Activated CD4-positive, alpha-beta T cell treated with anti-CD3 and anti-CD28 coated beads for 48 hours (primary cell): ENCODE measurements around the gene MLPH.

Source experiments
- DNase-seq: peaks from one replicate; pipeline ENCODE4 v3.0.0-alpha.2; 2020

The MLPH gene

DNA sequence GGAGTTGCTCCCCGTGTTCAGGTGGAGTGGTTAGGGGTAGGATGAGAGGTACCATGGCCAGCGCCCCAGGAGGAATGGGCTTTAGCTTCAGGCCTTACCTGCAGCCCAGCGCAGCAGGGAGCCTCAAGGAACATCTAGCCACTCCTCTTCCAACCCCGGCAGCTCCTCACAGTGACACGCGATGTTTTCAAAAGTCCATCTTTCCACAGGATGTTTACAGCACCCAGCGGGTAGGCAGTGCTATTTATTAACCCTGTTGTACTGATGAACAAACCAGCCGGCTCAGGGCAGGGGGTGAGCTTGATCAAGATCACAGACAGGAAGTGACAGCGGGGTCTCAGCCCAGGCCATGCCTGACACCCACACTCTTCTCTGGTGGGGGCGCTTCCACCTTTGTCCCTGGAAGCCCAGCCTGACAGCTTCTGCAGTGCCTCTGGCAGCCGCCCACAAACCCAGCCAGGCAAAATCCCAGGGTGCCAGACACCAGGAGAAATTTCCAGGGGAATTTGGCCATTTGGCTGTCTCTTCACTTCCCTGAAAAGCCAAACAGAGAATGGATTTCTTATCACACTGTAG lies 60.9 kb downstream of the MLPH start:
- no peak for DNase-seq

DNA sequence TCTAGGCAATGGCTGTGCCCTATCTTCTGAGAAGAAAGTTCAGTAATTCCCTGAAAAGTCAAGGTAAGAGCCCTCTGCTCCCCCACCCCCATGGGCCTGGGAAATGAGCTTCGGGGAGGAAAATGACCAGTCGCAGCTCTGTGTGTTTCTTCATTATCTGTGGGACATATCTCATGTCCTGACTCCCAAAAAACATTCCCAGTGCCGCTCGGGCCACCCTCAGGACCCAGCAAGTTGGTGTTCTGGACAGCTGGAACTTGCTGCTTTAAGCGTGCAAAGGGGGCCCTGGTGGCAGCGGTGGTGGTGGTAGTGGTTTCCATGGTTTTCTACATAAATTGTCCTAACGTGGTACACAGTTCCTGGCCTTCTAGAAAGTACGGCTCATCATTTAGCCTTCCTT lies 62.2 kb downstream of the MLPH start:
- DNase-seq, result no peak

DNA sequence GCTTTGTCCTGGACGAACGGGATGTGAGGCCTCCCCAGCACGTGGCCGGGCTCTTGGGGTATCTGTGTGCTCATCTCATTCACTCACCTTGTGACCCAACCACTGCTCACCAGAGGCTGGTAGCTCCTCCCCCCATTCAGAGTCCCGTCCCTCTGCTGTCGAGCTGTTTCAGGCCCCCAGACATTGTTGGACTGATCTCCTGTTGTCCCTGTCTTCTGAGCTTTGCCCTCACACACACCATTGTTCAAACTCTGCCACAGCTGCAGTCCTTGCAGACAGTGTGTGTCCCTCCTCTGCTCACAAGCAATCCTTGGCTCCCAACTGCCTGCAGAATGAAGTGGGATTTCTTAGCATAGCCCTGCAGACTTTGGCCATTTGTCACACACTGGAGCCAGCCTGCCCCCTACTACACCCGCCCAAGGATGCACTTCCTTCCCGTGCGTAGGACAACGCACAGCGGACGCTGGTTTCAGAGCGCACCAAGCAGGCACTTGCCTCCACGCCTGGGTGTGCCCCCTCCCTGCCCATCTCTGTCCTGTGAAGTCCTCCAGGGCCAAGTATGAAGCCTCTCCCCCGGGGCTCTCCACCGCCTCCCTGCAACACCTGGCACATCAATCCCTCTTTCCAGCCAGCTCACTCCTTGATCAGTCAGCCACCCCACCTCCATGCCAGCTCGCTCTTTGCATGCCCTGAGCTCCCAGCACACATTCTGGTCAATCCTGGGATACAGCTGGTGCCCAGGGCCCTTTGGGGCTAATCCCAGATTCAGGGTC lies 62.8 kb downstream of the MLPH start:
- DNase-seq, result no peak

DNA sequence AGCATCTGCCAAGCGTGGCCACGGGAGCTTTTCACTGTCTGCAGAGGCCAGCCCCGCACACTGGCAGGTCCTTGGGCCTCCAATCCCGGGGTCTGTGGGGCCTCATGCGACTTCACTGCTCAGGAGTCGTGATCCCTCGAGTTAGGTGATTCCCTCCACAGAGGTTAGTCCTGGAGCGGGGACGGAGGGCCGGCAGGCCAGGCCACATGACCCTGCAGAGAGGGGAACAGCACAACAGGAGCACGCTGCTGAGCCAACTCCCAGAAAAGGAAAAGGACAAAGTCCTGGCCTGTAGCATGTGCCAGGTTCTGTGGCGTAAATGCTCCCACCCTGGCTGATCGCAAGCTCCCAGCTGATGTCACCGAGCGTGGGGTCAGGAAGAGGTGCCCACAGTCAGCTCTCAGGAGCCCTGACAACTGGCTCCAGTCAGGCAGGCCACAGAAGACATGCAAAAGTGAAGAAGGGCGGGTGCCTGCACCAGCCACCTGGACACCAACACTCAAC lies 64.1 kb downstream of the MLPH start:
- no peak for DNase-seq

DNA sequence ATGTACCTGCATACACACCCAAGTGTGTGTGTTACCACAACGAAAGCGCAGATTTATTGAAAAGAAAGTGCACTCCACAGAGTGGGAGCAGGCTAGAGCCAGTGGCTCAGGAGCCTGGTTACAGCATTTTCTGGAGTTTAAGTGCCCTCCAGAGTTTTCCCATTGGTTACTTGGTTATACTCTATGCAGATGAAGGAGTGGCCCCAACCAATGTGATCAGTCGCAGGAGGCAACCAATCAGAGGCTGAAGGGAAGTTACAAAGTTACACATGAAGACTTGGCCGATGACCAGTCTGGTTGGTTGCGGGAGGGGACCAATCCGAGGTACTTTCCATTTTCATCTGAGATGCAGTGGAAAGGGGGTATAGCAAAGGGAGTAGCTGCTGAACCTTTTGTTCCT lies 65.9 kb downstream of the MLPH start:
- DNase-seq, result no peak

DNA sequence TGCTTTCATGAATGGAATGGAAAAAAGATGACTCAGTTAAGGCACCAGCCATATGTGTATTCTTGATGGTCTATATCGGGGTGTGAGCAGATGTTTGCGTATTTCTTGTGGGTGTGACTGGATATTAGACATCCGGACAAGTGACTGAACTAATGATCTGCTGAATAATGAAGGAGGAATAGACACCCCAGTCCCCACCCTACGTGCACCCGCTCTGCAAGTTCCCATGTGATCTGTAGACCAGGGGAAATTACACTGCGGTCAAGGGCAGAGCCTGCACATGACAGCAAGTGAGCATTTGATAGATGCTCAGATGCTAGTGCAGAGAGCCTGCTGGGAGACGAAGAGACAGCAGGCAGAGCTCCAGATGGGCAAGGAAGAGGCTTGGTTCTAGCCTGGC lies 66.9 kb downstream of the MLPH start:
- DNase-seq, result no peak

DNA sequence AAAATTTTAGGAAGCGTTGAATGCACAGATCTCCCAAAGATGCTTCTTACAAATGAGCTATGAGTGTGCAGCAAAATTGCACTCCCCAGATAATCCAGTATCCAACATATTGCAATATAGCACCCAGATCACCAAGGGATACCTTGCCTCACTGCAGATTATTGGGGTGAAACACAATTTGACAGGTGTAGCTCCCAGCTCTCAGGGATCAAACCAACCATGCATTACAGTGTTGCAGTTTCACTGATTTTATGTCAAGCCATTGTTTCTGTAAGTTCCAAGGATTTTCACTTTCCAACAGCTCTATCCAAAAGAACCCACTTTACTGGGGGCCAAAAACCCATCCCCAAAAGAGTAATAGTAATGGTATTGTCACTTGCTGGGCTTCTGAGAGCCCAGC lies 68.5 kb downstream of the MLPH start:
- DNase-seq, result no peak

DNA sequence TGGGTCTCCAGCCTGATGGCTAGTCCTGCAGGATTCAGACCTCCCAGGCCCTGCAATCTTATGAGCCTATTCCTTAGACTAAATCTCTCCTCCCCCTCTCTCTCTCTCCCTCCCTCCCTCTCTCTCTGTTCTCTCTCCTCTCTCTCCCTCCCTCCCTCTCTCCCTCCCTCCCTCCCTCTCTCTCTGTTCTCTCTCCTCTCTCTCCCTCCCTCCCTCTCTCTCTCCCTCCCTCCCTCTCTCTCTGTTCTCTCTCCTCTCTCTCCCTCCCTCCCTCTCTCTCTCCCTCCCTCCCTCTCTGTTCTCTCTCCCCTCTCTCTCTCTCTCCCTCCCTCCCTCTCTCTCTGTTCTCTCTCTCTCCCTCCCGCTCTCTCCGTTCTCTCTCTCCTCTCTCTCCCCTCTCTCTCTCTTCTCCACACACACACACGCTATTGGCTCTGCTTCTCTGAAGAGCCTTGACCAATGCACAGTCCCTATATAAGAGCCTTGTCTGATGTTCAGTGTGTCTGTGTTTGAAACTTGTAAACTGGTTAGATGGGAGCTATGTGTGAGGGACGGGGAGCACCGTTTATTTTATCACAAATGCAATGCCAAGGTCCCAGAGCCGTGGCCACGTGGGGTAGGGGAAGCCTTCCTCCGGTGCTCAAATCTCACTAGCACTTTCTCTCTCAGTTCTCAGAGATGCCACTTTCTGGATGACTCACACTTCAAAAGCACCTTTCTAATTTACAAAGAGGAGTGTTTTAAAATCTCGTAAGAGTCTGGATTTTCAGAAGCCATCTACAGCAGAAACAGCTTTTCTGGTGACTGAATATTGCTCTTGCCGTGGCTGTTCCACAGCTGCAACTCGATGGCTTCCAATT lies 70.0 kb downstream of the MLPH start:
- peak; percentile 69 for DNase-seq

DNA sequence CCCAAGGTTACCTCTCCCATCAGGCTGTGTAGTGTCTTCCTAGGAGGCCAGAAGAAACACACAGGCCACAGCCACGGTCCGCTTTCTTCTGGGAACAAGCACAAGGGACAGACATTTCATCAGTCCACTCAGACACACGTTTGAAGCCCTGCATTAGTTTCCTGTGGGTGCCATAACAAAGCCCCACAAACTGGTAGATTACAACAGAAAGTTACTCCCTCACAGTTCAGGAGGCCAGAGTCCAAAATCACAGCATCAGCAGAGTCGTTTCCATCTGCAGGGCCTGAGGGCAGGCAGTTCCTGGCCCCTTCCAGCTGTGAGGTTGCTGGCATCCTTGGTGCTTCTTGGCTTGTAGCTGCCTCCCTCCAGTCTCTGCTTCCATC lies 70.6 kb downstream of the MLPH start:
- DNase-seq, result no peak

DNA sequence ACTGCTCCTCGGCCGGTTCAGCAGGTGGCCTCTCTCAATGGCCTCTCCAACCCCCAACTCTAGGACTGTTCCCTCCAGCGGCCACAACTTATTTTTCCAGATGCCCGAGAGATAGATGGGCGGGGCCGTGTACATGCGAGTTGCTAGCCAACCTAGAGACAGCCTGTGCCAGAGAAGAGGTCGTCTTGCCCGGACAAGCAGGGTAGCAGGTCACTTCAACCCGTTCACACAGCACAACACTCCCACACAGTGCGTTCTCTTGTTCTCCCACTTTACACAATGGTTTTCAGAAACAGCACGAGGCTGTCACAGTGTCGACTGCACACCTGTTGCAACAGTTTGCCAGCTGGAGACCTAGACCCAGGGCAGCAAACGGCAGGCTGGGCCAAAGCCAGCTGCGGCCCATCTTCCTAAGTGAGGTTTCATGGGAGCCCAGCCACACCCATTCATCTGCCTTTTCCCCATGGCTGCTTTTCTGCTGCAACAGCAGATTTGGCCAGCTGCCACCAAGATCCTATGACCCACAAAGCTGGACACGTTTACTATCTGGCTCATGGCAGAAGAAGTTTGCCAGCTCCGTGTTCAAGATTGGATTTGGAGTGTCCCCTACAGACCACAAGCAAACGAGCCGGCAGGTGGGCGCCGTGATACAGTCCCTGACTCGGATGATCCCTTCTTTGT lies 72.0 kb downstream of the MLPH start:
- DNase-seq, result no peak

DNA sequence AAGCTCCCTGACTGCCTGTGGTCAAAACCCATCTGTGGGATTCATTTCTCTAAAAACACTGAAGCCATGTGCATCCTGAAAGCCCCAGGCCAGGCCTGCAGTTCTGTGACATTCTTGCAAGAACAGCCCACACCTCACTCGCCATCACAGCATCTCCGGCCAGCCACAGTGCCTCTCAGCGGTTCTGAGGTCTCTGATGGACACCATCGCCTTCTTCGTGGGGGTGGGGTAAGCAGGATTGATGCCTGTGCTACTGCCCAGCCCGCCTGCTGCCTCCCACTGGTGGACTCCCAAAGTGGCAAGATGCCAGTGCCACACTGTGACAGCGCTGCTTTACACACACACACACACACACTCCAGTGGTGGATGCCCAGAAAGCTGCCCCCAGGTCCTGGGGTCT lies 74.2 kb downstream of the MLPH start:
- no peak for DNase-seq

DNA sequence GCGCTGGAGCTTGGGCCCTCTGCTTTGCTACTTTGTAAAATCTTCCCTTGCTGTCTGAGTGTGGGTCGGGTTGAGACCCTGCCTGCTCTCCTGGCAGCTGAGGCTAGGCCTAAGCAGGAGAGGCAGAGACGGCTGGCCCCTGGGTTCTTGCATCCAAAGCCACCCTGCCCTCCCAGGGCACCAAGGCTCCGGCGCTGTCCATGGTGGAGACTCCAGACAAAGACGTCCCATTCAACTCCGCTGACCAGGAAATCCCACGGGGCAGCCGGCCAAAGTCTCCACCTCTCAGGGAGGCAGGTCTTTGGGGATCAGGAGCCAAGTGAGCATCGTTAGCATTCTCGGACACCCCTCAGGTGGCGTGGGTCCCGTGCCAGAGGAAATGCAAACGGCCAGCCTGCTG lies 76.8 kb downstream of the MLPH start:
- DNase-seq, result no peak

DNA sequence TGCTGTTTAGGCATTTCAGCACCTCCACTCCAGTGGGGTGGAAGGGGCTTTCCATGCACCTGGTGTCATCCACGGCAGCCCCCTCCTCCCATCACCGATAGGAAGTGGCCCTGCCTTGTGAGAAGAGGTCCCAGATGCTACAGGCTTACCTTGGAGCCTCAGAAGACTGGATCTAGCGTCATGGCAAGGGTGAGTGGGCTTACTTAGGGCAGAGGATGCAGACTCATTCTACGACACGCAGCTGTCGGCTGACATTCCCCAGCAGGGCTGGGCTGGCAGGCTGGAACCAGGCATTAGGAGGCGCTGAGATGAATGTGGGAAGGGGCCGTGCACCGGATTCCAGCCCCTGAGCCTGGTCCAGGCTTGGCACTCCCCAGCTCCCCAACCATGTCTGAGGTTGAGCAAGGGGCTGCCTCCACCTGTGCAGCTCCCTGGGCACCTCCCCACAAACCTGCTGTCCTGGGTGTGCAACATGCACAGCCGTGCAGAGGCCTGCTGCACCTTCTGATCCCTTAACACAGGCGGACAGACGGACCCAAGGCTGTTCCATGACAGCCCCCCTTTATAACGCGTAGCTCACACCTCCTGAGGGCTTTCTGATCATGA lies 77.6 kb downstream of the MLPH start:
- DNase-seq, result no peak

DNA sequence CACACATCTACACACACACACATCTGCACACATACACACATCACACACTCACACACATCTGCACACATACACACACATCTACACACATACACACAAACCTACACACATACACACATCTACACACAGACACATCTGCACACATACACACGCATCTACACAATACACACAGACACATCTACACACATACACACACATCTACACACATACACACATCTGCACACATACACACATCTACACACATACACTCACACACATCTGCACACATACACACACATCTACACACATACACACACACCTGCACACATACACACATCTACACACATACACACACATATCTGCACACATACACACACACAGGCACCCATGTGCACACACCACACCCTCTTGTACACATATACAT lies 78.9 kb downstream of the MLPH start:
- DNase-seq, result no peak

DNA sequence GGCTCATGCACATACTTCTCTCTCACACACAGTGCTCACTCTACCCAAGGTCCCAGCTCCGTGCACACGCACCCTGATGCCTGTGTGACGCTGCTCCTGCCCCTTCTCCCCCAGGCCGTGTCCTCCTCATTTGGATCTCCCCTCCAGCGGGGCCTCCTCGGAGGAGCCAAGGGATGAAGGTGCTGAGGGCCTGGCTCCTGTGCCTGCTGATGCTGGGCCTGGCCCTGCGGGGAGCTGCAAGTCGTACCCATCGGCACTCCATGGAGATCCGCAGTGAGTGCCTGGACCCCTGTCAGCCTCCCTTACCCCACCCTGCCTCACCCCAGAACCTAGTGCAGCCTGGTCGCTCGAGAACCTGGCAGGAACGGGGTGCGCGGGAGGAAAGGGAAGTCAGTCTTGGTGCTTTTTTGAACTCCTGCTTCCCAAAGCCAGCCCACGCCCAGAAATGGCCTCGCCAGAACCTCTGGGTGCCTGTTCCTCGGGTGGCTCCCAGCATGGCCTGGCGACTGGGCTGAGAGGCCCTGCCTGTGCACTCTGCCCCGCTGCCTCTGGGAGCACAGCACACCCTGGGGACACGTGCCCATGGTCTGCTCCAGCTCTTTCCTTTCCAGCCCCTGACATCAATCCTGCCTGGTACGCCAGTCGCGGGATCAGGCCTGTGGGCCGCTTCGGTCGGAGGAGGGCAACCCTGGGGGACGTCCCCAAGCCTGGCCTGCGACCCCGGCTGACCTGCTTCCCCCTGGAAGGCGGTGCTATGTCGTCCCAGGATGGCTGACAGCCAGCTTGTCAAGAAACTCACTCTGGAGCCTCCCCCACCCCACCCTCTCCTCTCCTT lies 79.6 kb downstream of the MLPH start, which contains the start of gene PRLH:
Gene PRLH, plus strand, starts transcription at position 174 of the 835 bp plus-strand sequence. Its CDS starts 0 bp downstream, at position 174.
- no peak for DNase-seq

DNA sequence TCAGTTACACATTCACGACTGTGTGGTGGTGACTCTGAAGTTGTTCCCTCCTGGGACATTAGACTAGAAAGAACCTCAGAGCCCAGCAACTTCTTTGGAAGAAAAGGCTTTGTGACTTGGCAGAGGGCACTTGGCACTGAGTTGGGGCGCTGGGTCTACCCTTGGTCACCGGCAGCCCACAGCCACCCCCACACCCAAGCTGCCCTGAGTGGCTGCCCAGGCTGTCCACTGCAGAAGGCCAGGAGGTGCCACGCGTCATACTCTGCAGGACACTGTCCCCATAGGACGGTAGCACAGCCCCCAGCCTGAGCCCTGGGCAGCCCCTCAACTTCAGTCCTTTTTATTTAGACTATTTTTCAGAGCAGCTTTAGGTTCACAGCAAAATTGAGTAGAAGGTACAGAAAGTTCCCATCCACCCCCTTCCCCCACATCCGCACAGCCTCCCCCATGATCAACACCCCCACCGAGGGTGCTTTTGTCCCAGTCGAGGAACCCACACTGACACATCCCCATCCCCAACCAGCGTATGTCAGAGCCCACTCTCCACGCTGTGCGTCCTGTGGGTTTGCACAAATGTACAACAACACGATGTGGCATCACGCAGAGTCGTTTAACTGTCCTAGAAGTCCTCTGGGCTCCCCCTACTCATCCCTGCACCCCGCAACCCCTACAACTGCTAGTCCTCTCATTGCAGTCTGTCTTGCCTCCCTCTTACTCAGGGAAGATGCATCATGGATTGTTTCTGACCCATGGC lies 80.4 kb downstream of the MLPH start:
- no peak for DNase-seq

DNA sequence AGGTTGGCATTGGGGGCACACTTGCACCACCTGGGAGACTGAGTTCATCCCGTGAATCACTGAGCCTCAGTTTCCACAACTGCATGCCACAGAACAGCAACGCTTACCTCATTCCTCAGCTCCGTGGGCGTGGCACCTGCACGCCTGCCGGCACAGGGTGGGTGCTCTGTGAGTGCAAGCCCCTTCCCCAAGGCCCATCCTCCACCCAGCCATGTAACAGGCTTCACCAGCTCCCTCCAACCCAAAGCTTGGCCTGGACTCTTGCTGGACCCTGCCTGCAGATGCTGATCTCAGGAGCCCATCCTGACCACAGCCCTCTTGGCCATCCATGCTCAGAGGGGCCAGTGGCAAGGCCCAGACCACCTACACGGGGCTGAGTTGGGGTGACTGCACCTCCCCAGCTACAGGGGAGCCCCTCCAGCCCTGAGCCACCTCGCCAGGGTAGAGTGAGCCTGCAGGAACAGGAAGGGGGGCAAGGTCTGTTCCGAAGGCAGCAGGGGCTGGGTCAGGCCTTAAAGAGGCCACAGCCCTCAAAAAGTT lies 81.1 kb downstream of the MLPH start:
- DNase-seq, result no peak

DNA sequence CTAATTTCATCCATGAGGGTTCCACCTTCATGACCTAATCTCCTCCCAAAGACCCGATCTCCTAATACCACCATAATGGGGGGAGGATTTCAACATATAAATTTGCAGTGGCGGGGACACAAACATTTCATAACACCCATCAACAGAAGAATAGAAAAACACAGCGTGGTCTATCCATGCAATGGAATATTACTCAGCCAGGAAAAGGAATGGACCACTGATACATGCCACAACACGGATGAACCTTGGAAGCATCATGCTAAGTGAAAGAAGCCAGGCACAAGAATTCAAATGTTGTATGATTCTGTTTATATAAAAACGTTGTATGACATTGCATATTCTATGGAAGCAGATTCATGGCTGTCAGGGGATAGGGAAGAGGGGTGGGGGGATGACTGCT lies 82.0 kb downstream of the MLPH start:
- DNase-seq, result no peak

DNA sequence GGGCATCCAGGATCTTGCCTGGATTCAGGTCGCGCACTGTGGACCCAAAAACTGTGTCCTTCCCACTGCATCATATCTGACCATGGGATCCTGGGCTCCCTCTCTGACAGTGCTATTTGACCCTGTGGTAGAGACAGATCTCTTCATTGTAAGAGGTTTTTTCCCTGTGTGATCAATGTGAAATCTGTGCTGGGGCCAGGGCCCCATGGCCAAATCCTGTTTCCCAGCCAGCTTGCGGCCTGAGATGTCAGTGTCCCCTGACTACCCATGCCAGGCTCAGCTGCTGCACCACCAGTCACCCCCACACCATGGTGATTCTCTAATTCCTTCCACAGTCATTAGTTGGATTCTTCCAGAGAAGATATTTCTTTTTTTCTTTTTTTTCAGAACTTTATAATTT lies 82.8 kb downstream of the MLPH start:
- no peak for DNase-seq

DNA sequence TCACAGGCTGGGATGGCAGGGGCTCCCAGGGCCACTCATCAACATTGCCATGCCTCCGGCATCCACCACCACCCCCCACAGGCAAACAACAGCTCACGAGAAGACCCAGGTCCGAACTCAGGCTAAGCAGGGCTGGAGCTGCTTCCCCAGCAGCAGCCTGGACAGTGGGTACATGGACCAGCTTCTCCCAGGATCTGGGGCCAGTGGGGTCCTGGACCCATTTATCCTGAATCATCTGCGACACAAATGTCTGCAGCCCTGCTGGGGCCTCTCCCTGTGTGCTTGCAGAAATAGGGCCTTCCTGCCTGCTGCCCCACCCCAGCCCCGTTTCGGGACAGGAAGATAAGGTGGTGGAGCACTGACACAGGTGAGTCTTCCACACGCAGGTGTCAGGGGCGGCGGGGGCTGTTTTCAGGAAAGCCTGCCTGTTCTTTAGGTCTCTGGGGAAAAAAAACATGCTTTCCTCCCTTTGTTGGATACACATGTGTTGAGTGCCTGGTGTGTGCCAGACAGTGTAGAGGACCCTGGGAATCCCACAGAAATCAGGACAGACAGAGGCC lies 83.8 kb downstream of the MLPH start:
- no peak for DNase-seq
